H9 (cell line): Measurements from ENCODE around the gene LTBP4. TPM values are rescaled to one million over a fixed set of nuclear protein-coding genes. Genes with fewer than 3 reads are reported as not detected.

ENCODE experiments used
- DNase-seq: peaks from one replicate; pipeline ENCODE4 v3.0.0-alpha.2; 2017
- H2AFZ ChIP-seq: one replicate; pipeline ENCODE4 v1.6.1; 2013; ENCODE audit warnings: mild to moderate bottlenecking, low read length, control low read depth, moderate library complexity
- H2AK5ac ChIP-seq: 2 replicates; pipeline ENCODE4 v1.6.1; 2013; ENCODE audit warnings: low read length, control low read depth, mixed read lengths; ENCODE audit not compliant: insufficient read length
- H2BK120ac ChIP-seq: one replicate; pipeline ENCODE4 v1.6.1; 2013; ENCODE audit warnings: low read depth, mild to moderate bottlenecking, low read length, control low read depth, inconsistent platforms; ENCODE audit not compliant: poor library complexity, severe bottlenecking
- H2BK12ac ChIP-seq: 2 replicates; pipeline ENCODE4 v1.6.1; 2013; ENCODE audit warnings: low read length, control low read depth, mixed read lengths, low read depth; ENCODE audit not compliant: insufficient read length
- H2BK15ac ChIP-seq: 2 replicates; pipeline ENCODE4 v1.6.1; 2013; ENCODE audit warnings: low read depth, low read length, control low read depth
- H2BK20ac ChIP-seq: one replicate; pipeline ENCODE4 v1.6.1; 2013; ENCODE audit warnings: low read depth, mild to moderate bottlenecking, low read length, control low read depth, inconsistent platforms; ENCODE audit not compliant: poor library complexity, severe bottlenecking
- H2BK5ac ChIP-seq: 2 replicates; pipeline ENCODE4 v1.6.1; 2013; ENCODE audit warnings: low read length, control low read depth, mixed read lengths; ENCODE audit not compliant: insufficient read length
- H3K14ac ChIP-seq: 2 replicates; pipeline ENCODE4 v1.6.1; 2013; ENCODE audit warnings: low read length, control low read depth; ENCODE audit not compliant: insufficient read depth
- H3K18ac ChIP-seq: 2 replicates; pipeline ENCODE4 v1.6.1; 2013; ENCODE audit warnings: low read depth, mild to moderate bottlenecking, mixed read lengths, low read length, control low read depth; ENCODE audit not compliant: insufficient read length
- H3K23ac ChIP-seq: 2 replicates; pipeline ENCODE4 v1.6.1; 2013; ENCODE audit warnings: low read length, control low read depth, mixed read lengths, low read depth; ENCODE audit not compliant: insufficient read length
- H3K23me2 ChIP-seq: 2 replicates; pipeline ENCODE4 v1.6.1; 2013; ENCODE audit warnings: low read depth, mild to moderate bottlenecking, mixed read lengths, low read length, control low read depth; ENCODE audit not compliant: insufficient read length, poor library complexity, severe bottlenecking
- H3K27ac ChIP-seq: 2 replicates; pipeline ENCODE4 v1.5.1; 2013; ENCODE audit warnings: low read length, control low read depth, mixed read lengths, low read depth; ENCODE audit not compliant: insufficient read length
- H3K27me3 ChIP-seq: 2 replicates; pipeline ENCODE4 v1.6.1; 2013; ENCODE audit warnings: low read length, control low read depth, inconsistent platforms; ENCODE audit not compliant: insufficient read depth
- H3K4ac ChIP-seq: 2 replicates; pipeline ENCODE4 v1.6.1; 2013; ENCODE audit warnings: low read depth, mild to moderate bottlenecking, control low read depth, inconsistent platforms, low read length, moderate library complexity
- H3K4me1 ChIP-seq: 2 replicates; pipeline ENCODE4 v1.6.1; 2013; ENCODE audit warnings: low read length, control low read depth, inconsistent platforms; ENCODE audit not compliant: insufficient read depth
- H3K4me2 ChIP-seq: 2 replicates; pipeline ENCODE4 v1.6.1; 2013; ENCODE audit warnings: low read length, control low read depth, mixed read lengths; ENCODE audit not compliant: insufficient read length, insufficient read depth
- H3K56ac ChIP-seq: 2 replicates; pipeline ENCODE4 v1.6.1; 2013; ENCODE audit warnings: low read depth, mild to moderate bottlenecking, mixed read lengths, low read length, control low read depth; ENCODE audit not compliant: insufficient read length
- H3K79me1 ChIP-seq: 2 replicates; pipeline ENCODE4 v1.6.1; 2013; ENCODE audit warnings: low read depth, mild to moderate bottlenecking, moderate library complexity, low read length, control low read depth, inconsistent platforms; ENCODE audit not compliant: insufficient read depth, poor library complexity, severe bottlenecking
- H3K79me2 ChIP-seq: 2 replicates; pipeline ENCODE4 v1.6.1; 2013; ENCODE audit warnings: low read length, control low read depth, inconsistent platforms; ENCODE audit not compliant: insufficient read depth
- H3K9ac ChIP-seq: 2 replicates; pipeline ENCODE4 v1.6.1; 2013; ENCODE audit warnings: low read length, control low read depth, mixed read lengths; ENCODE audit not compliant: insufficient read length; ENCODE audit errors: extremely low read depth
- H3K9me3 ChIP-seq: one replicate; pipeline ENCODE4 v1.6.1; 2013; ENCODE audit warnings: low read depth, low read length, inconsistent platforms; ENCODE audit not compliant: control insufficient read depth
- H3T11ph ChIP-seq: one replicate; pipeline ENCODE4 v1.6.1; 2013; ENCODE audit warnings: mild to moderate bottlenecking, low read length, control low read depth, inconsistent platforms
- H4K20me1 ChIP-seq: one replicate; pipeline ENCODE4 v1.6.1; 2013; ENCODE audit not compliant: control insufficient read depth, insufficient read length, insufficient read depth
- H4K5ac ChIP-seq: 2 replicates; pipeline ENCODE4 v1.6.1; 2013; ENCODE audit warnings: low read depth, mild to moderate bottlenecking, mixed read lengths, low read length, control low read depth; ENCODE audit not compliant: insufficient read length
- H4K8ac ChIP-seq: replicated peaks from 2 replicates; pipeline ENCODE4 v1.6.1; 2013; ENCODE audit warnings: low read length, control low read depth, mixed read lengths, low read depth; ENCODE audit not compliant: insufficient read length
- H4K91ac ChIP-seq: 2 replicates; pipeline ENCODE4 v1.6.1; 2013; ENCODE audit warnings: low read depth, mild to moderate bottlenecking, moderate library complexity, mixed read lengths, low read length, control low read depth; ENCODE audit not compliant: insufficient read length
- H3K27ac Mint-ChIP-seq, 3 experiments: 2 replicates in 2 of 3; 3 replicates in 1 of 3; pipeline ENCODE4 v1.8.0; 2020 to 2021; ENCODE audit warnings: mixed read lengths in 3 of 3, mild to moderate bottlenecking in 1 of 3, moderate library complexity in 1 of 3
- H3K27me3 Mint-ChIP-seq: 2 replicates; pipeline ENCODE4 v1.8.0; 2021; ENCODE audit warnings: low read depth, mild to moderate bottlenecking, moderate library complexity, mixed read lengths
- H3K36me3 Mint-ChIP-seq, 3 experiments: 2 replicates in 2 of 3; 3 replicates in 1 of 3; pipeline ENCODE4 v1.8.0; 2020 to 2021; ENCODE audit warnings: low read depth in 3 of 3, mixed read lengths in 3 of 3; ENCODE audit not compliant: insufficient read depth in 1 of 3
- H3K4me1 Mint-ChIP-seq, 2 experiments: 2 replicates each; pipeline ENCODE4 v1.8.0; 2020; ENCODE audit warnings: mixed read lengths in 2 of 2
- H3K4me3 Mint-ChIP-seq, 2 experiments: 2 replicates in 1 of 2; 3 replicates in 1 of 2; pipeline ENCODE4 v1.8.0; 2020 to 2021; ENCODE audit warnings: mild to moderate bottlenecking in 2 of 2, mixed read lengths in 2 of 2, moderate library complexity in 1 of 2
- H3K9me3 Mint-ChIP-seq, 2 experiments: 2 replicates in 1 of 2; 3 replicates in 1 of 2; pipeline ENCODE4 v1.8.0; 2020; ENCODE audit warnings: mild to moderate bottlenecking in 2 of 2, mixed read lengths in 2 of 2, moderate library complexity in 1 of 2
- WGBS: extraction: QIAGEN DNeasy Blood & Tissue Kit; methylation state at CpG from one replicate; pipeline ENCODE4 v1.1.7; 2013; ENCODE audit warnings: missing lambda C conversion rate, low lambda C conversion rate, mixed read lengths; ENCODE audit not compliant: insufficient read length; ENCODE audit errors: extremely low coverage; 5-methylcytosine and 5-hydroxymethylcytosine counted together
- total RNA-seq: library from RNA; stranded (reverse); gene quantifications from 2 replicates; pipeline ENCODE4 v1.2.1, GENCODE V29; 2021
- TF ChIP-seq, protein P1 (sequence below): fragments of 200-600 bp; sonication (generic); conservative IDR thresholded peaks from 3 replicates; pipeline ENCODE4 v1.8.0; 2021; ENCODE audit warnings: antibody characterized with exemption, mild to moderate bottlenecking

Gene LTBP4
- total RNA-seq, 1 experiment from 2014 or later = 129 TPM

DNA sequence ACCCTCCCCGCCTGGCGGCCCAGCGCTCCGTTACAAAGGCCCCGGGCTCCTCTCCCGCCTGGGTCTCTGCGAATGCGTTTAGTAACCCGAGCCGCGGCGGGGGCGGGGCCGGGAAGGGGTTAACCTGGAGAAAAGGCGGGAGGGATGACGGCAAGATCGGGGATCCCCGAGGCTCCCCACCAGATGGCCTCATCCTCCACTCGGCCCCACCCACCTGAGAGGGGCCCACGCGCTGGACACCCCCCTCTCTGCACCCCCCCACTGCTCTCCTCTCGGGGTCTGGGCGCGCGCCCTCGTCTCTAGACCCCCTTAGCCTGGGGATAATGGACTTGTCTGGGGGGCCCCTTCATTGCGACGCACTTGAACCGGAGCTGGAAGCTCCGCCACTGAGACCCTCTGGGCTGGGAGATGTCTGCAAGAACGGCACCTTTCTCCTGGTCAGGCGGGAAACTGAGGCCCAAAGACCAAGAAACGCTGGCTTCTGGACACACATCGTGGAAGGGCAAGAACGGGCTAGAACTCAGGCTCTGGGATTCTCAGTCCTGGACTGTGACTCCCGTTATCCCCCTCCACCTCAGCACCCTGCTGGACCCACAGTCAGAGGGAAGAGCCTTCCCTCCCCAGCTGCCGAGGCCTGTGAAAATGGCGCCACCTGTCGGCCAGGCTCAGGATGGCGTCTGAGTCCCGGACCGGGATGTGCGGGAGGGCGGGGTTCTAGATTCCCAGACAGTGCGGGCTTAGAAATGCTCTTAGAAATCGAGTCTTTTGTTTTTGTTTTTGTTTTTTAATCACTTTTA, 2.9 kb upstream of the LTBP4 start:
- Histone ChIP-seq H3K4ac (no peak overlapping the region), H4K20me1 (no peaks in the 10 kb centered on the region), H4K8ac (no peak overlapping the region), H2AK5ac (no peak overlapping the region), H3K14ac (peak overlapping the region; percentile 94), H3K18ac (peak overlapping the region; percentile 91), H2BK120ac (no peak overlapping the region), H3K79me1 (no peaks in the 10 kb centered on the region), H3K79me2 (no peaks in the 10 kb centered on the region), H2BK12ac (no peak overlapping the region), H2BK15ac (no peak overlapping the region), H3K23ac (no peak overlapping the region), H3K27me3 (peaks cover 10% of the 10 kb centered on the region; the same call in 1 of the 2 replicates), H3K56ac (no peak overlapping the region), H3T11ph (no peak overlapping the region), H4K91ac (no peak overlapping the region), H3K23me2 (peaks cover 17% of the 10 kb centered on the region), H3K9ac (no peak overlapping the region), H2AFZ (no peak overlapping the region), H3K9me3 (no peaks in the 10 kb centered on the region), H4K5ac (no peak overlapping the region), H2BK20ac (no peak overlapping the region), H2BK5ac (no peak overlapping the region), H3K27ac (no peak overlapping the region), H3K4me1 (peaks cover 7% of the 10 kb centered on the region), H3K4me2 (peak overlapping the region; percentile 69)
- peaks cover 39 to 57% of the 10 kb centered on the region in 2 experiments for H3K4me1 Mint-ChIP-seq
- no CpG with 5 or more reads among the region's 46 CpGs for WGBS
- H3K27me3 Mint-ChIP-seq = peaks cover 59% of the 10 kb centered on the region
- peak overlapping the region in 1 of 3 experiments; percentile 62; a peak in 3 of 7 replicates for H3K27ac Mint-ChIP-seq
- H3K9me3 Mint-ChIP-seq = no peaks in the 10 kb centered on the region
- TF ChIP-seq, protein P1, sequence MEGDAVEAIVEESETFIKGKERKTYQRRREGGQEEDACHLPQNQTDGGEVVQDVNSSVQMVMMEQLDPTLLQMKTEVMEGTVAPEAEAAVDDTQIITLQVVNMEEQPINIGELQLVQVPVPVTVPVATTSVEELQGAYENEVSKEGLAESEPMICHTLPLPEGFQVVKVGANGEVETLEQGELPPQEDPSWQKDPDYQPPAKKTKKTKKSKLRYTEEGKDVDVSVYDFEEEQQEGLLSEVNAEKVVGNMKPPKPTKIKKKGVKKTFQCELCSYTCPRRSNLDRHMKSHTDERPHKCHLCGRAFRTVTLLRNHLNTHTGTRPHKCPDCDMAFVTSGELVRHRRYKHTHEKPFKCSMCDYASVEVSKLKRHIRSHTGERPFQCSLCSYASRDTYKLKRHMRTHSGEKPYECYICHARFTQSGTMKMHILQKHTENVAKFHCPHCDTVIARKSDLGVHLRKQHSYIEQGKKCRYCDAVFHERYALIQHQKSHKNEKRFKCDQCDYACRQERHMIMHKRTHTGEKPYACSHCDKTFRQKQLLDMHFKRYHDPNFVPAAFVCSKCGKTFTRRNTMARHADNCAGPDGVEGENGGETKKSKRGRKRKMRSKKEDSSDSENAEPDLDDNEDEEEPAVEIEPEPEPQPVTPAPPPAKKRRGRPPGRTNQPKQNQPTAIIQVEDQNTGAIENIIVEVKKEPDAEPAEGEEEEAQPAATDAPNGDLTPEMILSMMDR = peak; percentile 99
- DNase-seq = peak; percentile 92
- peak overlapping the region; percentile 77 to 88 for H3K4me3 Mint-ChIP-seq
- peaks cover 0 to 3% (median 0%) of the 10 kb centered on the region in 3 experiments; a peak in 2 of 7 replicates for H3K36me3 Mint-ChIP-seq
